HCT116 (cell line): ENCODE results near the gene NOBOX. TPM values are rescaled to one million over a fixed set of nuclear protein-coding genes. Genes with fewer than 3 reads are reported as not detected.

Experiments
- ATAC-seq: fragments of 200-7000 bp; cut with Tn5 transposase; 2 replicates; pipeline ENCODE4 v1.9.1; 2020; ENCODE audit warnings: mild to moderate bottlenecking, moderate library complexity
- BruUV-seq: library from RNA; stranded (reverse); fragments of 400-500 nt; replicated peaks from 2 replicates; lab custom pipeline; 2021; lab: Mats Ljungman, UMichigan
- CTCF ChIA-PET: fragments of 300-600 bp; sonication (Branson Sonifier 250); formaldehyde crosslinking; loops from one replicate; lab custom pipeline; 2021; ENCODE audit warnings: antibody characterized with exemption; lab: Charles Lee
- POLR2A ChIA-PET: fragments of 300-600, 350-600 bp; sonication (Branson Sonifier 250); formaldehyde crosslinking; loops from one replicate; lab custom pipeline; 2021; ENCODE audit warnings: antibody characterized with exemption; lab: Charles Lee
- RAD21 ChIA-PET, 2 experiments: fragments of 300-600 bp; sonication (Branson Sonifier 250); formaldehyde crosslinking; loops; one replicate each; lab custom pipeline; 2023; ENCODE audit warnings: low total read pairs in 2 of 2; ENCODE audit not compliant: uncharacterized antibody in 2 of 2, unreplicated experiment in 2 of 2, low non-redundant PET in 1 of 2; lab: Charles Lee
- DNase-seq: peaks from one replicate; pipeline ENCODE4 v3.0.0-alpha.2; 2010; ENCODE audit warnings: low read depth, low spot score
- H2AFZ ChIP-seq: fragments of 200-600 bp; shearing (Covaris generic), sonication (generic); 2 replicates; pipeline ENCODE4 v1.6.1; 2017; ENCODE audit warnings: low read depth, mixed run types, mixed read lengths, antibody characterized with exemption, low read length; ENCODE audit not compliant: poor library complexity, severe bottlenecking
- H3K27ac ChIP-seq: 2 replicates; pipeline ENCODE4 v1.5.1; 2012; ENCODE audit warnings: low read depth, low read length
- H3K27me3 ChIP-seq: fragments of 200-600 bp; sonication (generic); 2 replicates; pipeline ENCODE4 v1.6.1; 2016; ENCODE audit warnings: mixed run types, low read length, mixed read lengths; ENCODE audit not compliant: insufficient read depth
- H3K36me3 ChIP-seq, 2 experiments: fragments of 200-500 bp in 1 of 2; fragments of 200-600 bp in 1 of 2; sonication (Bioruptor generic) in 1 of 2; sonication (generic) in 1 of 2; 2 replicates each; pipeline versions ENCODE4 v1.5.1 to v1.6.1; 2014 to 2016; ENCODE audit warnings: low read length in 2 of 2, inconsistent platforms in 1 of 2, mixed read lengths in 1 of 2, mixed run types in 1 of 2; ENCODE audit not compliant: insufficient read depth in 2 of 2, control insufficient read depth in 1 of 2
- H3K4me1 ChIP-seq, 2 experiments: fragments of 200-600 bp in 1 of 2; sonication (generic) in 1 of 2; 2 replicates each; pipeline versions ENCODE4 v1.5.1 to v1.6.1; 2012 to 2017; ENCODE audit warnings: low read length in 2 of 2, inconsistent platforms in 1 of 2, mild to moderate bottlenecking in 1 of 2, mixed read lengths in 1 of 2, mixed run types in 1 of 2, moderate library complexity in 1 of 2; ENCODE audit not compliant: insufficient read depth in 2 of 2, control insufficient read depth in 1 of 2
- H3K4me2 ChIP-seq: fragments of 200-600 bp; sonication (generic); 2 replicates; pipeline ENCODE4 v1.6.1; 2017; ENCODE audit warnings: mixed run types, low read length, mixed read lengths
- H3K4me3 ChIP-seq, 2 experiments: fragments of 200-600 bp in 1 of 2; sonication (generic) in 1 of 2; replicated peaks in 1 of 2; 2 replicates each; pipeline ENCODE4 v1.5.1; 2011 to 2016; ENCODE audit warnings: low read length in 2 of 2, control low read depth in 1 of 2, low read depth in 1 of 2, mild to moderate bottlenecking in 1 of 2, mixed read lengths in 1 of 2, mixed run types in 1 of 2
- H3K79me2 ChIP-seq: fragments of 200-600 bp; sonication (generic); 2 replicates; pipeline ENCODE4 v1.6.1; 2017; ENCODE audit warnings: mild to moderate bottlenecking, mixed run types, low read length, moderate library complexity, mixed read lengths; ENCODE audit not compliant: insufficient read depth
- H3K9ac ChIP-seq: fragments of 200-600 bp; sonication (generic); 2 replicates; pipeline ENCODE4 v1.6.1; 2016; ENCODE audit warnings: low read length, mixed read lengths
- H3K9me2 ChIP-seq: fragments of 200-600 bp; sonication (generic), shearing (Covaris generic); 2 replicates; pipeline ENCODE4 v1.6.1; 2017; ENCODE audit warnings: mixed run types, mild to moderate bottlenecking, moderate library complexity; ENCODE audit not compliant: insufficient read depth
- H3K9me3 ChIP-seq, 2 experiments: fragments of 200-500 bp in 1 of 2; fragments of 200-600 bp in 1 of 2; sonication (Bioruptor generic) in 1 of 2; sonication (generic) in 1 of 2; 2 replicates each; pipeline ENCODE4 v1.6.1; 2014 to 2017; ENCODE audit warnings: low read length in 2 of 2, mixed read lengths in 2 of 2, inconsistent platforms in 1 of 2, low read depth in 1 of 2, mild to moderate bottlenecking in 1 of 2, mixed run types in 1 of 2, moderate library complexity in 1 of 2; ENCODE audit not compliant: control insufficient read depth in 1 of 2, insufficient read depth in 1 of 2
- H4K20me1 ChIP-seq: fragments of 200-600 bp; sonication (generic), shearing (Covaris generic); 2 replicates; pipeline ENCODE4 v1.6.1; 2017; ENCODE audit warnings: mixed run types, mild to moderate bottlenecking, moderate library complexity; ENCODE audit not compliant: insufficient read depth
- CBX3 ChIP-seq: IDR thresholded peaks from 2 replicates; pipeline ENCODE4 v1.6.1; 2012; ENCODE audit warnings: low read depth
- CEBPB ChIP-seq: IDR thresholded peaks from 2 replicates; pipeline ENCODE4 v1.6.1; 2012; ENCODE audit warnings: low read depth
- CTCF ChIP-seq, 3 experiments: fragments of 200-600 bp in 1 of 3; sonication (generic) in 1 of 3; IDR thresholded peaks in 2 of 3; conservative IDR thresholded peaks in 1 of 3; 2 replicates each; pipeline ENCODE4 v1.5.1; 2012 to 2017; ENCODE audit warnings: low read depth in 2 of 3, low read length in 2 of 3, antibody characterized with exemption in 1 of 3, borderline replicate concordance in 1 of 3, control low read depth in 1 of 3, mild to moderate bottlenecking in 1 of 3, mixed read lengths in 1 of 3, mixed run types in 1 of 3, moderate library complexity in 1 of 3; ENCODE audit not compliant: insufficient read depth in 1 of 3
- JUND ChIP-seq: IDR thresholded peaks from 2 replicates; pipeline ENCODE4 v1.6.1; 2012
- POLR2A ChIP-seq: IDR thresholded peaks from 2 replicates; pipeline ENCODE4 v1.7.0; 2011; ENCODE audit warnings: borderline replicate concordance; ENCODE audit not compliant: insufficient read depth, insufficient read length; ENCODE audit errors: extremely low read depth
- POLR2AphosphoS5 ChIP-seq: IDR thresholded peaks from 2 replicates; pipeline ENCODE4 v1.6.1; 2011; ENCODE audit warnings: mild to moderate bottlenecking, low read depth, low read length, moderate library complexity
- RAD21 ChIP-seq: IDR thresholded peaks from 2 replicates; pipeline ENCODE4 v1.6.1; 2012; ENCODE audit warnings: low read depth, mild to moderate bottlenecking
- ZNF274 ChIP-seq: fragments of 200-500 bp; sonication (Bioruptor generic); IDR thresholded peaks from 2 replicates; pipeline ENCODE4 v1.6.1; 2014; ENCODE audit warnings: mild to moderate bottlenecking, low read depth, low read length, inconsistent platforms
- intact Hi-C: fragments of 100-400 bp; cut with micrococcal nuclease; formaldehyde crosslinking; loops from 2 replicates; pipeline ENCODE4 v1.10.0; 2022
- total RNA-seq: library from RNA; stranded (reverse); gene quantifications from one replicate; pipeline ENCODE4 v1.2.1, GENCODE V29; 2021; ENCODE audit not compliant: unreplicated experiment

Gene NOBOX
- total RNA-seq, 1 experiment from 2014 or later, result not detected

GRCh38 chr7:144438759-144439158, 35.3 kb upstream of the NOBOX start:
- ATAC-seq (no peak), DNase-seq (no peak)
- ChIA-PET POLR2A (no interaction called here), RAD21 (no interaction called here), CTCF (interaction anchor here (1.3 kb wide), 1 partner anchor 11 kb away, joined by 4 read pairs; no protein-coding TSS in a partner anchor)
- Histone ChIP-seq H3K79me2 (no peaks in the 10 kb centered on the region), H3K4me1 (no peaks in the 10 kb centered on the region), H3K4me2 (no peak overlapping the region), H4K20me1 (no peaks in the 10 kb centered on the region), H3K36me3 (no peaks in the 10 kb centered on the region), H3K27ac (no peak overlapping the region), H3K9me2 (no peaks in the 10 kb centered on the region), H3K4me3 (no peak overlapping the region), H3K9ac (no peak overlapping the region), H3K27me3 (no peaks in the 10 kb centered on the region), H3K9me3 (no peaks in the 10 kb centered on the region), H2AFZ (no peak overlapping the region)
- BruUV-seq, result no TSS peak
- TF ChIP-seq CBX3 (no peak), POLR2A (no peak), CEBPB (no peak), ZNF274 (no peak)
- intact Hi-C loops, result no loop called here

- intact Hi-C loops, result no loop called here
- TF ChIP-seq CTCF (IDR thresholded peaks at IDR 0.05 in 2 of 3, conservative IDR thresholded peaks at IDR 0.05 in 1 of 3; ENCODE audit: borderline replicate concordance in 1 of 3, insufficient read depth in 1 of 3, low read depth in 2 of 3, low read length in 2 of 3) (peak; percentile 58 to 86 (median 77)), RAD21 (peak; percentile 87), POLR2AphosphoS5 (no peak), JUND (no peak)
- Histone ChIP-seq H3K9ac (no peak overlapping the region), H3K79me2 (no peaks in the 10 kb centered on the region), H3K27ac (no peak overlapping the region), H3K4me2 (no peak overlapping the region), H2AFZ (no peak overlapping the region), H3K36me3 (no peaks in the 10 kb centered on the region), H3K4me1 (no peaks in the 10 kb centered on the region), H3K27me3 (no peaks in the 10 kb centered on the region), H4K20me1 (no peaks in the 10 kb centered on the region), H3K9me2 (no peaks in the 10 kb centered on the region), H3K9me3 (no peaks in the 10 kb centered on the region), H3K4me3 (no peak overlapping the region)
- DNase-seq, result peak; percentile 65
- peak; percentile 91 for ATAC-seq
- POLR2A ChIA-PET, result no interaction called here
- BruUV-seq, result no TSS peak
- CTCF ChIA-PET, result interaction anchor here (0.8 to 1.3 kb wide), 4 partner anchors 11 to 1222 kb away, joined by 4 read pairs; no protein-coding TSS in a partner anchor
- RAD21 ChIA-PET, result interaction anchor here (0.5 to 0.7 kb wide), 2 partner anchors 46 to 310 kb away, joined by 3 to 6 read pairs; no protein-coding TSS in a partner anchor
Observed at GRCh38 chr7:144437370-144438191, 34.1 kb upstream of the NOBOX start.
